Measurements from ENCODE around the gene NCKAP5L.

DNA sequence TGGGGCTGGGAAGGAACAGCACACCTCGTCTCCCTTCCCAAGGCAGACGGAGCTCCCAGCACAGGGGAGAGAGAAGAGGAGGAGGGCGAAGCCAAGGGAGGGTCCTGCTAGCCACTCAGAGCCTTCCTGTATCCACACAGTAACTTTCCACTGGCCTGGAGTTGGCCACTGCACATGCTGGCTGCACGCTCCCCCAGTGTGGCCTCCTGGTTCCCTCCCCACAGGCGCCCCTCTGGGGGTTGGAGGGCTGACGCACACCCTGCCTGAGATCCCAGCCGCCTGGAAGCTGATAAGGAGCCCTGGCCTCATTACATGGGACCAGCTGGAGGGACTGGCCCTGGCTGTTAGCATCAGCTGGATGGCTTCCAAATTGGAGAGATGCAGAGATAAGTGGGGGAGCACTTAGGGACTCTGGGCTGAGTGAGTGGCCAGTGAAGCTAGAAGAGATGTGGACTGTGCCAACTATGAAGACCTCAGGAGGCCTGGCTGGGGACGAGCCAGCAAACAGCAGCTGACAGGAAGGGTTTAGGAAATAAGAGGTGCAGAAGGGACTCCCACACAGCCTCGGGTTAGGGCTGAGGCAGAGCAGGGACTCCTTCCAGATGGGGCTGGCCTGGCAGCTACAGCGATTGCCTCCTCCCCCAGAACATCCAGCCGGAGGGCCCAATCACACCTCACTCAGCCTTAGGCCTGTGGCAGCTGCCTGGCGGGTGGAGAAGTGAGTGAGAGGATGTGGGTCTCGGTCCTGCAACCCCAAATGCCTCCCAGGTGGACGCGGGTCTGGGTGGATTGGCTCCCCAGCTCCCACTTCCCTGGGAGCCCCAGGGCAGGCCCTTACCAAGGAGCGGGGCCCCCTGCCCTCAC lies 41.0 kb upstream of the NCKAP5L start:
- no peak for TF ChIP-seq POLR2A (IDR thresholded peaks at IDR 0.05)
- TF ChIP-seq, protein P1, sequence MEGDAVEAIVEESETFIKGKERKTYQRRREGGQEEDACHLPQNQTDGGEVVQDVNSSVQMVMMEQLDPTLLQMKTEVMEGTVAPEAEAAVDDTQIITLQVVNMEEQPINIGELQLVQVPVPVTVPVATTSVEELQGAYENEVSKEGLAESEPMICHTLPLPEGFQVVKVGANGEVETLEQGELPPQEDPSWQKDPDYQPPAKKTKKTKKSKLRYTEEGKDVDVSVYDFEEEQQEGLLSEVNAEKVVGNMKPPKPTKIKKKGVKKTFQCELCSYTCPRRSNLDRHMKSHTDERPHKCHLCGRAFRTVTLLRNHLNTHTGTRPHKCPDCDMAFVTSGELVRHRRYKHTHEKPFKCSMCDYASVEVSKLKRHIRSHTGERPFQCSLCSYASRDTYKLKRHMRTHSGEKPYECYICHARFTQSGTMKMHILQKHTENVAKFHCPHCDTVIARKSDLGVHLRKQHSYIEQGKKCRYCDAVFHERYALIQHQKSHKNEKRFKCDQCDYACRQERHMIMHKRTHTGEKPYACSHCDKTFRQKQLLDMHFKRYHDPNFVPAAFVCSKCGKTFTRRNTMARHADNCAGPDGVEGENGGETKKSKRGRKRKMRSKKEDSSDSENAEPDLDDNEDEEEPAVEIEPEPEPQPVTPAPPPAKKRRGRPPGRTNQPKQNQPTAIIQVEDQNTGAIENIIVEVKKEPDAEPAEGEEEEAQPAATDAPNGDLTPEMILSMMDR (IDR thresholded peaks at IDR 0.05 in 4 of 5, conservative IDR thresholded peaks at IDR 0.05 in 1 of 5) = no peak
